Coronary artery (tissue), 2 donors: ENCODE measurements around the gene SAFB.

Source experiments
- DNase-seq: peaks from one replicate; pipeline ENCODE4 v3.0.0-alpha.2; 2017; ENCODE audit warnings: low spot score
- H3K27ac ChIP-seq, 2 donors: fragments of 200-600 bp; sonication (generic); one replicate each; pipeline ENCODE4 v1.5.1; 2016 to 2019
- H3K4me3 ChIP-seq: fragments of 200-600 bp; sonication (generic); 2 replicates; pipeline ENCODE4 v1.5.1; 2016; ENCODE audit warnings: mild to moderate bottlenecking, moderate library complexity
- TF ChIP-seq, protein P1 (sequence below): fragments of 200-600 bp; sonication (generic); IDR thresholded peaks from one replicate; pipeline ENCODE4 v1.5.1; 2019; ENCODE audit warnings: antibody characterized with exemption

The SAFB gene

GRCh38 chr19:5664515-5664914, 41.6 kb downstream of the SAFB start:
- Histone ChIP-seq H3K4me3 (no peak overlapping the region), H3K27ac (no peak overlapping the region)
- DNase-seq = no peak
- TF ChIP-seq, protein P1, sequence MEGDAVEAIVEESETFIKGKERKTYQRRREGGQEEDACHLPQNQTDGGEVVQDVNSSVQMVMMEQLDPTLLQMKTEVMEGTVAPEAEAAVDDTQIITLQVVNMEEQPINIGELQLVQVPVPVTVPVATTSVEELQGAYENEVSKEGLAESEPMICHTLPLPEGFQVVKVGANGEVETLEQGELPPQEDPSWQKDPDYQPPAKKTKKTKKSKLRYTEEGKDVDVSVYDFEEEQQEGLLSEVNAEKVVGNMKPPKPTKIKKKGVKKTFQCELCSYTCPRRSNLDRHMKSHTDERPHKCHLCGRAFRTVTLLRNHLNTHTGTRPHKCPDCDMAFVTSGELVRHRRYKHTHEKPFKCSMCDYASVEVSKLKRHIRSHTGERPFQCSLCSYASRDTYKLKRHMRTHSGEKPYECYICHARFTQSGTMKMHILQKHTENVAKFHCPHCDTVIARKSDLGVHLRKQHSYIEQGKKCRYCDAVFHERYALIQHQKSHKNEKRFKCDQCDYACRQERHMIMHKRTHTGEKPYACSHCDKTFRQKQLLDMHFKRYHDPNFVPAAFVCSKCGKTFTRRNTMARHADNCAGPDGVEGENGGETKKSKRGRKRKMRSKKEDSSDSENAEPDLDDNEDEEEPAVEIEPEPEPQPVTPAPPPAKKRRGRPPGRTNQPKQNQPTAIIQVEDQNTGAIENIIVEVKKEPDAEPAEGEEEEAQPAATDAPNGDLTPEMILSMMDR = no peak

DNA sequence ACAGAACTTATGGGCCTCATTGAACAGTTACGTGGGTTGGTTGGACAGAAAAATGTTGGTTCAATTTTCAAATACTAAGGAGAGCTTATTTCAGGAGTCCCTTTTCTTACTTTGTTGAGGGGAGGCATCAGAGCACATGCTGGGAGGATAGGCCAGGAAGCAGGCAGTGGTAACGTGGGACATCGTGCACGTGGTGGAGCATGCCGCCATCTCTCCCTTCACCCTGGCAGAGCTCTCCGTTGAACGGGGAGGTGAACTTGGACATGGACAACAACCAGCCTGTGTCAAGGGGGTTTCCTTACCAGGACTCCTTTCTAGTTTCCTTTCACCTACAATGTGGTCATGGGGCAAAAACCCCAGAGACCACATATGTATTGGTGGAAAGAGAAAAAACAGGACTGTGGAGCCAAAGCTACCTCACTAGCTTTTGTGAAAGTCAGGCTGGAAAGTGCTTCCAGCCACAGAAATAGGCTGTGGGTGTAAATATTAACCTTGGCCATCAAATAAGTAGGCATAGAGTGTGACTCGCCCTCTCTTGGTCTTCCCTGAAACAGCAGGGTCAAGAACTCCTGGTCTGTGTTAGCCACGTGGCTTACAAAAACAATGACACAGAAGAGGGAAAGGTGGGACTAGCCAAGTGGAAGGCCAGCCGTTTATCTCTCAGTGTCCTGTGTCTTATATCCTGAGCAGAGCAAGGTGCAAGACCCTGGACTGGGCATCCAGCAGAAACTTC, 43.1 kb downstream of the SAFB start:
- no peak overlapping the region for H3K27ac ChIP-seq
- TF ChIP-seq, protein P1 = no peak

DNA sequence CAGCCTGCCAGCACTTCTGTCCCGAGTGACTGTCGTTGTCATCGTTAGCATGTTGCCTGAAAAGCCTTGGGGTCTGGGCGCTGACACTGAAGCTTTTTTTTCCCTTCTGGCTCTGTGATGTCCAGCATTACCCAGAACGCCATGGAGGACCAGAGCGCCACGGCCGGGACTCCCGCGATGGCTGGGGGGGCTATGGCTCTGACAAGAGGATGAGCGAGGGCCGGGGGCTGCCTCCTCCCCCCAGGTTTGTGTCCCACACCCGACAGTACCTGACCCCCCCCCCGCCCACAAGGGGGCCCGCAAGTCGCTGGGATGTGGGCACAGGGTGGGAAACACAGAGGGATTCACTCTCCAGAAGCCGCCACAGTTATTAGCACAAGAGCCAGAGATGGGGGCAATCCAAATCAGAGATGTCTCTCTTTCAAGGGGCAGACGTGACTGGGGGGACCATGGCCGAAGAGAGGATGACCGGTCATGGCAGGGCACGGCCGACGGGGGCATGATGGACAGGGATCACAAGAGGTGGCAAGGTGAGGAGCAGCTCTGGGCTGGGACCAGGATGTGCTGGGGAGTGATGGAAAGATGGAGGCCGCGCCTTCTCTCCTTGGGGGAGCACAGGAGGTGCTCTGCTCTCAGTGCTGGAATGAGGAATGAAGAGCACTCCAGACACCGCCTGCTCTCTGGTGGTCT, 44.2 kb downstream of the SAFB start:
- no peak for DNase-seq
- H3K4me3 ChIP-seq = no peak overlapping the region
- TF ChIP-seq, protein P1 = no peak
- H3K27ac ChIP-seq = no peak overlapping the region

More for the DNA sequence above, 43.1 kb downstream of the SAFB start:
- no peak for DNase-seq
- H3K4me3 ChIP-seq = no peak overlapping the region

DNA sequence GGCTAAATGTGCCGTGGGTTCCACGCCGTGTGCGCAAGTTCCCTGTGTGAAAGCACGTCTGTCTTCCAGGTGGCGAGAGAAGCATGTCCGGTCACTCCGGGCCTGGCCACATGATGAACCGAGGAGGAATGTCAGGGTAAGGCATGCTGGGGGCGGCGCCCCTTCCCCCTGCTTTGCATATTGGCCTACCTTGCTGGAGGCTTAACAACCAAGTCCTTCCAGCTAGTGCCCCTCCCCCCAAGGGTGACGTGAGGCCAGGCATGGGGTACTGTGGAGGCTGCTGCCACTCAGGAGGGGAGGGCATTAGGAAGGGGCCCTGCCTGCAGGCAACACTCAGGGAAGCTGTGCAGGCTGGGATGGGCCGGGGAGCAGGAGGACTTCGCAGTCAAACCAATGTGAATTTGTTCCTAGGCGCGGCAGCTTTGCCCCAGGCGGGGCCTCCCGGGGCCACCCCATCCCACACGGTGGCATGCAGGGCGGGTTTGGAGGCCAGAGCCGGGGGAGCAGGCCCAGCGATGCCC, 44.9 kb downstream of the SAFB start:
- H3K4me3 ChIP-seq = no peak overlapping the region
- no peak overlapping the region for H3K27ac ChIP-seq
- TF ChIP-seq, protein P1 = no peak
- DNase-seq = no peak

DNA sequence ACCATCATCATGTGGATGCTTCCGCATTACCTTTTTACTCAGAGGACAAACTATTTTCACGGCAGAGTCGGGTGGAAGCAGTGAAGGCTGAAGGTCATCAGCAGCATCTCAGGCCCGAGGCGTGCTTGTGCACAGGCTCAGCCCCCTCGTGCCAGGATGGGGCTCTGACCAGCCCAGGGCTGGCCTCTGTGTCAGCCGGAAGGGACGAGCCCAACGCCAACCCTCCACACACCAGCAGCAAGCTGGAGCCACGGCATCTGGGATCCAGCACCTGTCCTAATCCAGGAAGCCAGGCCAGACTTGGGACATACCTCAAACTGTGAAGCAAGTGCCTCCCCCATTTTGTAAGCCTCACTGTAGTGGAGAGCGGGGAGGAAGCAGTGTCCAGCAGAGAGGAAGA, 46.3 kb downstream of the SAFB start:
- TF ChIP-seq, protein P1 = no peak
- H3K27ac ChIP-seq = no peak overlapping the region
- H3K4me3 ChIP-seq = no peak overlapping the region
- no peak for DNase-seq

DNA sequence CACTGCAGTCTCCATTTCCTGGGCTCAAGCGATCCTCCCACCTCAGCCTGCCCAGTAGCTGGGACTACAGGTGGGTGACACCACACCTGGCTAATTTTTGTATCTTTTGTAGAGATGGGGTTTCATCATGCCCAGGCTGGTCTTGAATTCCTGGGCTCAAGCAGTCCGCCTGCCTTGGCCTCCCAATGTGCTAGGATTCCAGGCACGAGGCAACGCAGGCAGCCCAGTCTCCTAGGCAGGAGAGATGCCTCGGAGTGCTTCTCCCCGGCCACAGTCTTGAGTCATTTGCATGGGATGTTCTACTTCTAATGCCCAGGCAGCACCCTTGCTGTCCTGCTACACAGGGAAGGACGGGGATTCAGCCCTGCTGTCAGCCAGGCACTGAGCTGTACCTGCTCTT, 48.7 kb downstream of the SAFB start:
- no peak overlapping the region for H3K27ac ChIP-seq
- no peak overlapping the region for H3K4me3 ChIP-seq
- DNase-seq = no peak
- TF ChIP-seq, protein P1 = no peak
